Transverse colon (tissue), 4 donors: ENCODE results near the gene SCGB1D2. TPM values are rescaled to one million over a fixed set of nuclear protein-coding genes. Genes with fewer than 3 reads are reported as not detected.

Source experiments
- DNase-seq: peaks from one replicate; pipeline ENCODE4 v3.0.0-alpha.2; 2019
- H3K27ac ChIP-seq, 4 donors: fragments of 200-600 bp; sonication (generic); 2 replicates each; pipeline ENCODE4 v1.5.1; 2016 to 2018; ENCODE audit warnings: inconsistent platforms in 4 of 4
- H3K27me3 ChIP-seq: fragments of 200-600 bp; sonication (generic); 2 replicates; pipeline ENCODE4 v1.5.1; 2017; ENCODE audit warnings: inconsistent platforms
- H3K36me3 ChIP-seq, 4 donors: fragments of 200-600 bp; sonication (generic); 2 replicates each; pipeline ENCODE4 v1.5.1; 2017 to 2019; ENCODE audit warnings: inconsistent platforms in 4 of 4
- H3K4me1 ChIP-seq, 4 donors: fragments of 200-600 bp; sonication (generic); 2 replicates each; pipeline ENCODE4 v1.5.1; 2017 to 2020; ENCODE audit warnings: inconsistent platforms in 4 of 4
- H3K4me3 ChIP-seq, 4 donors: fragments of 200-600 bp; sonication (generic); 1 replicate in 1 of 4; 2 replicates in 3 of 4; pipeline versions ENCODE4 v1.5.1 to v1.6.1; 2017 to 2019; ENCODE audit warnings: inconsistent platforms in 4 of 4
- H3K9me3 ChIP-seq, 2 donors: fragments of 200-600 bp; sonication (generic); 2 replicates each; pipeline ENCODE4 v1.5.1; 2017 to 2019; ENCODE audit warnings: inconsistent platforms in 2 of 2
- EP300 ChIP-seq: sonication (generic); formaldehyde crosslinking; IDR thresholded peaks from one replicate; pipeline ENCODE4 v1.6.1; 2017; ENCODE audit warnings: antibody characterized with exemption, low read depth
- POLR2A ChIP-seq: fragments of 450-650 bp; IDR thresholded peaks from one replicate; pipeline ENCODE4 v1.6.1; 2016; ENCODE audit warnings: antibody characterized with exemption, mild to moderate bottlenecking, moderate library complexity
- POLR2AphosphoS5 ChIP-seq, 3 donors: sonication (generic); formaldehyde crosslinking; IDR thresholded peaks; one replicate each; pipeline ENCODE4 v1.6.1; 2016; ENCODE audit warnings: antibody characterized with exemption in 3 of 3
- WGBS, 2 donors: methylation state at CpG; one replicate each; pipeline ENCODE4 v1.1.5; 2018; ENCODE audit warnings: low coverage in 1 of 2; 5-methylcytosine and 5-hydroxymethylcytosine counted together
- in situ Hi-C, 4 donors: fragments of 200-750 bp; cut with MboI; loops; one replicate each; pipeline versions ENCODE4 v1.15.0 to v1.15.1; 2017; ENCODE audit warnings: low sequenced_read_pairs in 3 of 4, low pct_ligation_motif_present in 1 of 4, low pct_unique_long_range_greater_than_20kb in 1 of 4
- intact Hi-C: fragments of 100-400 bp; cut with DNase I; formaldehyde crosslinking; loops from one replicate; pipeline ENCODE4 v1.15.1; 2023; ENCODE audit warnings: low total_unique reads
- total RNA-seq, 4 donors: library from RNA; depleted of rRNA; stranded (reverse); fragments of >200 nt; gene quantifications; one replicate each; pipeline ENCODE4 v1.1.0, GENCODE V29; 2016
- TF ChIP-seq, protein P1 (sequence below), 5 experiments: fragments of 200-600 bp in 3 of 5; fragments of 450-650 bp in 2 of 5; sonication (generic) in 3 of 5; IDR thresholded peaks; 1 replicate in 2 of 5; 2 replicates in 3 of 5; pipeline ENCODE4 v1.5.1; 2016 to 2017; ENCODE audit warnings: antibody characterized with exemption in 5 of 5, inconsistent platforms in 3 of 5, mild to moderate bottlenecking in 2 of 5, moderate library complexity in 1 of 5

SCGB1D2 gene
- total RNA-seq, 4 donors from 2014 or later: not detected

DNA sequence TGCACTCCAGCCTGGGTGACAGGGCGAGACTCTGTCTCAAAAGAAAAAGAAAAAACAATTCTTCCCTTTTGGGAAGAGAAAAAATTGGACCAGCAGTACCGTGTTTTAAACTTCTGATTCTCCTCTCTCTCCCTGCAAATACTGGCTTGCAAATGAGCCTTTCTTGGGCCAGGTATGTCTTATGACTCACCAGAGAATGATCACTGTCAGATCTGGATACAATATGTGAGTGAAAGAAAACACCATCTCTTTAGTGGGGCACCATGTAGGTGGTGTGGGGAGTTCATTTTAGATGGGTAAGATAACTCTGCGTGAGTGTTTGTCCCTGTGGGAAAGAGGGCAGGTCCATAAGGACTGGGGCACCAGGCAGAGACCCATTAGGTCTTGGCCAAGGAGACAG, 25.5 kb downstream of the SCGB1D2 start:
- Histone ChIP-seq H3K4me3 (no peak overlapping the region), H3K36me3 (no peaks in the 10 kb centered on the region), H3K4me1 (no peaks in the 10 kb centered on the region), H3K27me3 (peaks cover 18% of the 10 kb centered on the region), H3K9me3 (no peaks in the 10 kb centered on the region), H3K27ac (no peak overlapping the region)
- WGBS, 2 donors: 57 to 71% methylated on average over 1 to 3 of the region's 3 CpGs
- intact Hi-C loops: no loop called here
- DNase-seq: no peak
- TF ChIP-seq POLR2AphosphoS5 (IDR thresholded peaks at IDR 0.05) (no peak), POLR2A (no peak), EP300 (no peak)
- TF ChIP-seq, protein P1, sequence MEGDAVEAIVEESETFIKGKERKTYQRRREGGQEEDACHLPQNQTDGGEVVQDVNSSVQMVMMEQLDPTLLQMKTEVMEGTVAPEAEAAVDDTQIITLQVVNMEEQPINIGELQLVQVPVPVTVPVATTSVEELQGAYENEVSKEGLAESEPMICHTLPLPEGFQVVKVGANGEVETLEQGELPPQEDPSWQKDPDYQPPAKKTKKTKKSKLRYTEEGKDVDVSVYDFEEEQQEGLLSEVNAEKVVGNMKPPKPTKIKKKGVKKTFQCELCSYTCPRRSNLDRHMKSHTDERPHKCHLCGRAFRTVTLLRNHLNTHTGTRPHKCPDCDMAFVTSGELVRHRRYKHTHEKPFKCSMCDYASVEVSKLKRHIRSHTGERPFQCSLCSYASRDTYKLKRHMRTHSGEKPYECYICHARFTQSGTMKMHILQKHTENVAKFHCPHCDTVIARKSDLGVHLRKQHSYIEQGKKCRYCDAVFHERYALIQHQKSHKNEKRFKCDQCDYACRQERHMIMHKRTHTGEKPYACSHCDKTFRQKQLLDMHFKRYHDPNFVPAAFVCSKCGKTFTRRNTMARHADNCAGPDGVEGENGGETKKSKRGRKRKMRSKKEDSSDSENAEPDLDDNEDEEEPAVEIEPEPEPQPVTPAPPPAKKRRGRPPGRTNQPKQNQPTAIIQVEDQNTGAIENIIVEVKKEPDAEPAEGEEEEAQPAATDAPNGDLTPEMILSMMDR (IDR thresholded peaks at IDR 0.05): no peak
- in situ Hi-C loops: no loop called here

- H3K27ac ChIP-seq: no peak within 1 kb of the TSS
- 16 to 73% methylated on average over 2 to 10 of the region's 10 CpGs for WGBS, 2 donors
- no peaks in the 10 kb centered on the region for H3K4me1 ChIP-seq
- in situ Hi-C loops: no loop called here
- intact Hi-C loops: no loop called here
- TF ChIP-seq POLR2AphosphoS5 (IDR thresholded peaks at IDR 0.05): no peak
- TF ChIP-seq, protein P1 (IDR thresholded peaks at IDR 0.05): peak in 3 of 5 experiments; percentile 23 to 28 (median 26)
- no peak for TF ChIP-seq POLR2A
- DNase-seq: no peak
- H3K27me3 ChIP-seq: peaks cover 18% of the 10 kb centered on the region
- no peaks in the 10 kb centered on the region for H3K9me3 ChIP-seq
- H3K36me3 ChIP-seq: no peaks in the 10 kb centered on the region
- no peak within 1 kb of the TSS for H3K4me3 ChIP-seq
Observed at GRCh38 chr11:62269654-62270278, 27.7 kb downstream of the SCGB1D2 start, which contains the start of gene SCGB2A2. TSS of gene SCGB2A2 (plus strand) at chr11:62270158. CDS start at chr11:62270217, 59 bp downstream.

- DNase-seq: no peak
- H3K36me3 ChIP-seq: no peaks in the 10 kb centered on the region
- no peaks in the 10 kb centered on the region for H3K9me3 ChIP-seq
- H3K27me3 ChIP-seq: peaks cover 15% of the 10 kb centered on the region
- TF ChIP-seq EP300: no peak
- TF ChIP-seq POLR2A: no peak
- TF ChIP-seq, protein P1 (IDR thresholded peaks at IDR 0.05): no peak
- TF ChIP-seq POLR2AphosphoS5 (IDR thresholded peaks at IDR 0.05): no peak
- H3K27ac ChIP-seq: no peak overlapping the region
- WGBS, 2 donors: 63 to 64% methylated on average over 4 to 5 of the region's 5 CpGs
- no peak overlapping the region for H3K4me3 ChIP-seq
- intact Hi-C loops: no loop called here
- in situ Hi-C loops: no loop called here
- H3K4me1 ChIP-seq: no peaks in the 10 kb centered on the region
Observed at GRCh38 chr11:62273284-62273683, 31.2 kb downstream of the SCGB1D2 start.

DNA sequence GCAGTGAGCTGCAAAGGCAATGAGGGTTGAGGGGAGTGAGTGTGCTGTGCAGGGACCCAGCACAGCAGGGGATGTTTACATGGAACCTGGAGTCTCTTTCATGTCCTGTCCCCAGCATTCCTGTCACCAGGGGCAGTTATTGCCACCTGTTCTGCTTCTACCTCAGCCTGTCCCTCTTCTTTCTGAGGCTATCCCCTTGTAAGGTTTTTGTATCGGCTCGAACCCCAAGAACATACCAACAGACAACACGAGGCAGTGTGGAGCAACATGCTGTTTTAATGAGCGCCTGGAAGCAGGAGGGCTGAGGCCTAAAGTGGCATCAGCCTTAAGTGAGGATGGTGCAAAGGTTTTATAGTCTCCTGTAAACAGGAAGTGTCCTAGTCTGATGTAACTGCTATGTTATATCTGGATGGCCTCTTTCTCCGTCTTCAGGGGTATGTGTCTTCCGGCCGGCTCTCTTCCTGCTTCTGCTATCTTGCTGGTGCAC, 31.8 kb downstream of the SCGB1D2 start:
- Histone ChIP-seq H3K9me3 (no peaks in the 10 kb centered on the region), H3K4me3 (no peak overlapping the region), H3K27me3 (peaks cover 9% of the 10 kb centered on the region), H3K27ac (no peak overlapping the region), H3K4me1 (no peaks in the 10 kb centered on the region), H3K36me3 (no peaks in the 10 kb centered on the region)
- TF ChIP-seq EP300: no peak
- TF ChIP-seq POLR2A: no peak
- TF ChIP-seq POLR2AphosphoS5 (IDR thresholded peaks at IDR 0.05): no peak
- TF ChIP-seq, protein P1 (IDR thresholded peaks at IDR 0.05): no peak
- in situ Hi-C loops (no loop called here), intact Hi-C loops (no loop called here)
- 74 to 80% methylated on average over 5 to 7 of the region's 7 CpGs for WGBS, 2 donors
- no peak for DNase-seq
